GM19193 (cell line): ENCODE data around the gene NTSR1.

Source experiments
- POLR2A ChIP-seq: IDR thresholded peaks from 4 replicates; pipeline ENCODE4 v1.6.1; 2011; ENCODE audit not compliant: insufficient read depth, insufficient read length; ENCODE audit errors: extremely low read depth

NTSR1 gene

GRCh38 chr20:62734326-62734725 lies 25.7 kb downstream of the NTSR1 start:
- no peak for TF ChIP-seq POLR2A

- no peak for TF ChIP-seq POLR2A
These were observed 26.2 kb downstream of the NTSR1 start for GRCh38 chr20:62734881-62735280.

GRCh38 chr20:62735331-62735821 lies 26.7 kb downstream of the NTSR1 start:
- TF ChIP-seq POLR2A: no peak

- TF ChIP-seq POLR2A: no peak
These were observed 27.4 kb downstream of the NTSR1 start for GRCh38 chr20:62736026-62736406.

- no peak for TF ChIP-seq POLR2A
These were observed 27.9 kb downstream of the NTSR1 start for GRCh38 chr20:62736407-62737071.

- TF ChIP-seq POLR2A: no peak
These were observed 28.7 kb downstream of the NTSR1 start for GRCh38 chr20:62737271-62737811.

GRCh38 chr20:62738025-62738881 lies 29.6 kb downstream of the NTSR1 start:
- TF ChIP-seq POLR2A: no peak

GRCh38 chr20:62739067-62739466 lies 30.4 kb downstream of the NTSR1 start:
- no peak for TF ChIP-seq POLR2A

GRCh38 chr20:62739581-62740285 lies 31.1 kb downstream of the NTSR1 start:
- TF ChIP-seq POLR2A: peak; percentile 4

GRCh38 chr20:62740286-62741141 lies 31.9 kb downstream of the NTSR1 start:
- no peak for TF ChIP-seq POLR2A

GRCh38 chr20:62741191-62741691 lies 32.6 kb downstream of the NTSR1 start:
- no peak for TF ChIP-seq POLR2A

- TF ChIP-seq POLR2A: no peak
These were observed 33.3 kb downstream of the NTSR1 start for GRCh38 chr20:62741701-62742491.

GRCh38 chr20:62742550-62742949 lies 33.9 kb downstream of the NTSR1 start:
- no peak for TF ChIP-seq POLR2A

- TF ChIP-seq POLR2A: no peak
These were observed 34.5 kb downstream of the NTSR1 start for GRCh38 chr20:62742979-62743776.
